Measurements from ENCODE around the gene UCP3. TPM values are rescaled to one million over a fixed set of nuclear protein-coding genes. Genes with fewer than 3 reads are reported as not detected.

UCP3 gene
- total RNA-seq, 1 donor from 2014 or later: 3.7 TPM

- Mint-ChIP-seq H3K27ac (peak overlapping the region; percentile 73), H3K36me3 (peaks cover under 1% of the 10 kb centered on the region), H3K4me3 (no peak overlapping the region), H3K27me3 (no peaks in the 10 kb centered on the region), H3K4me1 (ENCODE audit: unreplicated experiment) (peaks cover 6% of the 10 kb centered on the region), H3K9me3 (no peaks in the 10 kb centered on the region)
- TF ChIP-seq CTCF (conservative IDR thresholded peaks at IDR 0.05): no peak
- no peak for DNase-seq (ENCODE audit: extremely low spot score, unreplicated experiment)
Observed at GRCh38 chr11:73969991-73970800, 38.7 kb downstream of the UCP3 start.

GRCh38 chr11:73969091-73969490, 39.8 kb downstream of the UCP3 start:
- Mint-ChIP-seq H3K9me3 (no peaks in the 10 kb centered on the region), H3K4me3 (no peak overlapping the region), H3K4me1 (ENCODE audit: unreplicated experiment) (no peaks in the 10 kb centered on the region), H3K27ac (no peak overlapping the region), H3K27me3 (no peaks in the 10 kb centered on the region), H3K36me3 (no peaks in the 10 kb centered on the region)
- TF ChIP-seq CTCF (conservative IDR thresholded peaks at IDR 0.05): no peak
- DNase-seq (ENCODE audit: extremely low spot score, unreplicated experiment): no peak

GRCh38 chr11:73968356-73968966, 40.4 kb downstream of the UCP3 start:
- peak overlapping the region; percentile 20 for H3K27ac Mint-ChIP-seq

GRCh38 chr11:73965764-73966121, 43.1 kb downstream of the UCP3 start:
- Mint-ChIP-seq H3K27ac (no peak overlapping the region), H3K9me3 (no peaks in the 10 kb centered on the region), H3K27me3 (no peaks in the 10 kb centered on the region), H3K36me3 (no peaks in the 10 kb centered on the region), H3K4me3 (no peak overlapping the region), H3K4me1 (ENCODE audit: unreplicated experiment) (no peaks in the 10 kb centered on the region)
- TF ChIP-seq CTCF (conservative IDR thresholded peaks at IDR 0.05): no peak
- DNase-seq (ENCODE audit: extremely low spot score, unreplicated experiment): no peak

More at GRCh38 chr11:73968356-73968966, 40.4 kb downstream of the UCP3 start:
- Mint-ChIP-seq H3K36me3 (no peaks in the 10 kb centered on the region), H3K27me3 (no peaks in the 10 kb centered on the region), H3K4me3 (no peak overlapping the region), H3K4me1 (ENCODE audit: unreplicated experiment) (no peaks in the 10 kb centered on the region), H3K9me3 (no peaks in the 10 kb centered on the region)
- no peak for TF ChIP-seq CTCF (conservative IDR thresholded peaks at IDR 0.05)
- DNase-seq (ENCODE audit: extremely low spot score, unreplicated experiment): no peak

GRCh38 chr11:73965076-73965763, 43.7 kb downstream of the UCP3 start:
- Mint-ChIP-seq H3K4me3 (no peak overlapping the region), H3K27me3 (no peaks in the 10 kb centered on the region), H3K9me3 (no peaks in the 10 kb centered on the region), H3K4me1 (ENCODE audit: unreplicated experiment) (no peaks in the 10 kb centered on the region), H3K27ac (no peak overlapping the region), H3K36me3 (no peaks in the 10 kb centered on the region)
- no peak for DNase-seq (ENCODE audit: extremely low spot score, unreplicated experiment)
- TF ChIP-seq CTCF (conservative IDR thresholded peaks at IDR 0.05): no peak
